NCI-H524 treated with DMSO at 0.1 percent for 48 hours (cell line): Measurements from ENCODE around the gene SLC1A2.

Experiments used
- DNase-seq: peaks from one replicate; lab custom pipeline; 2025; lab: John Stamatoyannopoulos, UW

Gene SLC1A2

GRCh38 chr11:35376118-35376510 is 43.2 kb downstream of the SLC1A2 start:
- no peak for DNase-seq

GRCh38 chr11:35375332-35376117 is 43.8 kb downstream of the SLC1A2 start:
- no peak for DNase-seq

- peak; percentile 86 for DNase-seq
These were observed 45.9 kb downstream of the SLC1A2 start for GRCh38 chr11:35373284-35373933.

DNA sequence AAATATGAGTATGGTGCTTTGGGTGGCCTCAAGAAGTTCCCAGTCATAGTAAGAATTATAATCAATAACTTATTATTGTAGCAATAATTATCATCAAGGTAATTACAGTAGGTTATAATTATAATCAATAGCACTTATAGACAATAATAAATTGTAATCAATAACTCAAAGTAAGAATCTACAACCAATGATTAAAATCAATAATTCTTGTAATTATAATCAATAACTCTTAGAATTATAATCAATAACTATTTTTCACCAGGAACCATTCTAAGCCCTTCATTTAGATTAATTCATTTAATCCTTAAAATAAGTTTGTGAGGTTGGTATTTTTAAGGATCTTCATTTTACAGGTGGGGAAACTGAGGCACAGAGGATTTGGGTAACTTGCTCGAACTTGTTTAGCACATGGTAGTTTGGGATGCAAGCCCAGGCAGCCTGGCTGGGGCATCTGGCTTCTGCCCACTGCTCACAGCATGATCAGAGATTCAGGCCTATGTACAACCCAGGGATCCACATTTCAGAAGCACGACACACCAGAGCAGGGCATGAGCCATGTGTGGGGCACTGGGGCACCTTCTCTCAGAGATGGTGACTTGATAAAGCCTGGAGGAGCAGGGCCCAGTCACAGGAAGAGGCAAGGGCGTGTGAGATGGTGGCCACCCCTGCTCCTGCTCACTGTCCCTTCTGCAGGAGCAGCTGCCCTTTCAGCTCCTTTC is 46.6 kb downstream of the SLC1A2 start:
- no peak for DNase-seq

GRCh38 chr11:35367491-35367890 is 51.9 kb downstream of the SLC1A2 start:
- DNase-seq: no peak

DNA sequence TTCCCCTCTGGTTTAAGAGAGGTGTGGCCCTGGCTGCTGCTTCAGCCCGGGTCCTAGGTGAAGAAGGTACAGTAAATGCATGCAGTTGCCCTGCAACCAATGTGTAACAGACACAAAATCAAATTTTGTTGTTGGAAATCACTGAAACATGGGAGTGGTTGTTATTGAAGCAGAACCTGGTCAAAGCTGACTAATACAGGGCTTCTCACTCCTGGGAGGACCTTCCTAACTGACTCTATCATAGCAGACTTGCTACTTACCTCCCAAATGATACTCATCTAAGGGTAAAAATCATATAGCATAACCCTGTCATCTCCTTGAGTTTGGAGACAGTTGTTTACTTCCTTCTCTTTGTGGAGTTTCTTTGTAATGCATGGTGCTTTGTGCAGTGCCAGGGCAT is 52.6 kb downstream of the SLC1A2 start:
- no peak for DNase-seq

GRCh38 chr11:35365961-35366360 is 53.4 kb downstream of the SLC1A2 start:
- no peak for DNase-seq

DNA sequence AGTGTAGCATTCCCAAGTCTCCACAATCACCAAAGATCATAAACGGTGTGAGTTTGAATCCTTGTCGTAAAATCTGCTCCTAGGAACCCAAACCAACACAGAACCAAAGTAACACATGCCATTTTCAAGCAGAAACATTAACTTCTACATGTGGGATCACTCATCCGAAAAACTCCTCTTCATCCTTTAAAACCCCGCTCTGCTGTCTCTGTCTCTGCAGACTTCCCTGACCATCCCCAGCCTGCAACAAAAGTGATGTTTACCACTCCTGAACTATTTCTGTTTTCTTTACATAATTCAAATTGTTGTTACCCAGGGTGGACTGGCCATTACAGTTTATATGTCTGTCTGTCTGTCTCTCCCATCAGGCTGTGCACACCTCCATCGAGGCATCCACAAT is 54.0 kb downstream of the SLC1A2 start:
- DNase-seq: no peak

- no peak for DNase-seq
These were observed 55.2 kb downstream of the SLC1A2 start for GRCh38 chr11:35363854-35364780.

GRCh38 chr11:35363246-35363801 is 56.0 kb downstream of the SLC1A2 start:
- DNase-seq: no peak

DNA sequence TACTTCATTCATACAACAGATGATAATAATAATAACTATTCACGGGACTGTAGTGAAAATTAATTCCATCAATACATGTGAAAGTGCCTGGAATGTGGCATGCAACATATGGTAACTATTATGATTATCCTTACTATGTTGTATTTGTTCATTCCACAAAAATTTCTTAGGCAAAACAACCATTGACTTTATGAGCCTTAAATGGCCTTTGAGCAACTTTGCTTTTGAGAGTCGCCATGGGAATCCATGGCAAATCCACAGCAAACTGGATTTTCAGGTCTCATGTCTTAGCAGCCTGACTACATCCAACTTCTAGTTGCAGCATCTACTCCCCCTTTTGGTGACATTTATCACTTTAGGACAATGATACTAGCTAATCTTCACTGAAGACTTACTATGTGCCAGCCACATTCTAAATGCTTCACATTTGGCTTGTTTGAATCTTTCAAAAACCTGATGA is 56.8 kb downstream of the SLC1A2 start:
- no peak for DNase-seq

GRCh38 chr11:35360055-35360530 is 59.3 kb downstream of the SLC1A2 start:
- no peak for DNase-seq

GRCh38 chr11:35359321-35360054 is 59.9 kb downstream of the SLC1A2 start:
- no peak for DNase-seq

GRCh38 chr11:35358391-35358790 is 61.0 kb downstream of the SLC1A2 start:
- DNase-seq: no peak

DNA sequence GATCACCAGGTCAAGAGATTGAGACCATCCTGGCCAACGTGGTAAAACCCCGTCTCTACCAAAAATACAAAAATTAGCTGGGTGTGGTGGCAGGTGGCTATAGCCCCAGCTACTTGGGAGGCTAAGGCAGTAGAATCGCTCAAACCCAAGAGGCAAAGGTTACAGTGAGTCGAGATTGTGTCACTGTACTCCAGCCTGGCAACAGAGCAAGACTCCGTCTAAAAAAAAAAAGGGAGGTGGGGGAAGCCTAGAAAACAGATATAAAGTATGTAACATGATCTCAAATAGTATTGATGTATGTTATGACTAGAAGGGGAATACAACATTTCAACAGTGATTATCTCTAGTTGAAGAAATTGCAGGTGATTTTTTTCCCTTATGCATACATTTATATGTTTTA is 61.4 kb downstream of the SLC1A2 start:
- no peak for DNase-seq

- no peak for DNase-seq
These were observed 64.1 kb downstream of the SLC1A2 start for GRCh38 chr11:35355102-35355749.

DNA sequence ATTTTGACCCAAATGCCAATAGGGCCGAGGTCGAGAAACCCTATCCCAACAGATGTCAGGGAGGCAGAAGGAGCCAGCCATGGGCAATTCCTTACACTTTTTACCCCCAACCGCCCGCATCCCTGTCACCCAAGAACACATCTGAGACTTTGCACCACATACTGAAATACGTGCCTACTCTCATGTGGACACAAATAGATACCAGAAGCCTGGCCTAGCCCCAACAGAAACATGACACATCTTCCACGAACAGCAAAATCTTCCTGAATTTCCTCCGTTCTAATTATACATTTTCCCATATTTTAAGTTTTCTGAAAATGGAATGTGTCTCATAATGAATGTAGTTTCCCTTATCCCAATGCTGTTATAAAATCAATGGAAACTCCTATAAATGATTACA is 64.7 kb downstream of the SLC1A2 start:
- DNase-seq: no peak

DNA sequence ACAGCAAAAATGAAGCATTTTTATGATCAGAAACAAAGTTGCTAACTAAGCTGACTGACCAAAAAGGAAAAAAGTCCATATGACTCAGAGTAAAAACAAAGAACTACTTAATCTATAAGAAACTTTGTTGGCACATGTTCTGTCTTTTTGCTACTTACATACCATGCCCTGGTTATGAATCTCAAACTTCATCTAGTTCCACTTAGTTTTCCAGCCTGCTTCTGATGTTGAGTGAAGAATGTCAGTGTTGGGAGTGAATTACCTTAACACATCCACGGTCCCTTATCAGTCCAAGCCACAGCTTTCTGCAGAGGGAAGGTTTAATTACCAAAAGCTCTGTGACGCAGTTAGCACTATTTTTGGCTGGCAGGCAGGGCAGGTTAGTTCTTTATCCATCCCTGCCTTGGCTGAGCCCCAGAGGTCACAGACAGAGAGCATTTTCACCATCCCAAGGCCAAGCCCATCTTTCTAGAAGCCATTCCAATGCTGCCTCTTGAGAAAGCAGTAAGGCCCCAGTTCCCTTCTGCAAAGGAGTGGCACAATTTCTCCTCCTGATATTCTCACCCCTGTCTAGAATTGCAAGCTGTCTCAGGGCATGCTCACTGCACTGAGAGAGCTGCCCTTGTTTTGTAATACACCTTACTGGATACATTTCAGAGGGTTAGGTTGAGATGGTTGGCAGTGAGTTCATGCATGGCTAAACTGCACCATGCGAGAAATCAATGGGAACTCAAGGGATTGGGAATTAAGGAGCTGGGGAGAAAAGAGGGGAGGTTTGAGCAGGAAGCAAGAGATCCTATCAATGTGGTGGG is 67.1 kb downstream of the SLC1A2 start:
- DNase-seq: no peak

- no peak for DNase-seq
These were observed 69.5 kb downstream of the SLC1A2 start for GRCh38 chr11:35349897-35350296.
